ENCODE measurements around the gene RPS6KA2. TPM values are rescaled to one million over a fixed set of nuclear protein-coding genes. Genes with fewer than 3 reads are reported as not detected.

The RPS6KA2 gene
- total and polyA plus RNA-seq, 4 experiments from 2014 or later, result 1.1 to 10.6 (median 6.6) TPM

- intact Hi-C loops (cut with micrococcal nuclease), result no loop called here
- peaks cover 0 to 2% (median 0%) of the 10 kb centered on the region in 8 donors for H3K9me3 Mint-ChIP-seq
- POLR2A ChIA-PET (ENCODE audit: partially characterized antibody), result interaction anchor here (0.9 to 1.5 kb wide), 2 partner anchors 12 to 19 kb away, joined by 3 to 5 read pairs; no protein-coding TSS in a partner anchor
- H3K27me3 ChIP-seq (ENCODE audit: insufficient read depth, low read length), result no peaks in the 10 kb centered on the region
- no peak overlapping the region for H3K27ac ChIP-seq (ENCODE audit: low read depth, low read length)
- no peaks in the 10 kb centered on the region for H3K36me3 ChIP-seq (ENCODE audit: insufficient read depth, low read length)
- H3K4me3 ChIP-seq (ENCODE audit: low read length in 2 of 2), result no peak overlapping the region
- peaks cover 1 to 4% of the 10 kb centered on the region in 2 donors for H3K36me3 Mint-ChIP-seq
- H3K9me3 ChIP-seq (ENCODE audit: control insufficient read depth in 1 of 2, low read length in 2 of 2), result no peaks in the 10 kb centered on the region
- no peaks in the 10 kb centered on the region for H3K27me3 Mint-ChIP-seq
- CTCF ChIA-PET (ENCODE audit: partially characterized antibody), result interaction anchor here (1.3 kb wide), 1 partner anchor 27 kb away, joined by 4 read pairs; no protein-coding TSS in a partner anchor
- H3K4me3 Mint-ChIP-seq, result no peak overlapping the region
- DNase-seq, result no peak
- H3K27ac Mint-ChIP-seq, result no peak overlapping the region
- peaks cover 18 to 31% (median 25%) of the 10 kb centered on the region in 4 donors for H3K4me1 Mint-ChIP-seq
- peaks cover 21% of the 10 kb centered on the region for H3K4me1 ChIP-seq (ENCODE audit: insufficient read depth, low read length)
Measured at GRCh38 chr6:166483573-166484250, 143.3 kb downstream of the RPS6KA2 start.

DNA sequence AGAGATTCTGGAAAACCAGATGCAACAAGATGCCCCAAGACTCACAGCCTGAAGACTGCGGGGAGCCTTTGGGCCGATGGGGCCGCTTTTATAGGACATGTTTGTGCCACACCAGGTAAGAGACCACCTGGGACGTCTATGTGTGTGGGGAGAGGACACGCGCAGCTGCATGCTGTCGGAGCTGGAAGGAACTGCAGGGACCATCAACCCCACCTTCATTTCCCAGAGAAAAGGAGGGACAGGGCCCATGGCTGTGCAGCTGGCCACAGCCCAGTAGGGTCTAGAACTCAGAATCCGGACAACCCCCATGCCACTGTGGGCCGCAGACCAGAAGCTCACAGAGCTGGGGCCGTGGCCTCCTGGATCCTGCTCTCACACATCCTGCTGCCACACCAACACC lies 144.0 kb downstream of the RPS6KA2 start:
- Mint-ChIP-seq H3K4me3 (no peak overlapping the region), H3K9me3 (peaks cover 0 to 2% (median 0%) of the 10 kb centered on the region in 8 donors), H3K4me1 (peaks cover 12 to 24% (median 18%) of the 10 kb centered on the region in 4 donors), H3K36me3 (peaks cover 0 to 4% of the 10 kb centered on the region in 2 donors), H3K27me3 (no peaks in the 10 kb centered on the region), H3K27ac (no peak overlapping the region)
- H3K4me3 ChIP-seq (ENCODE audit: low read length in 2 of 2), result no peak overlapping the region
- CTCF ChIA-PET (ENCODE audit: partially characterized antibody), result no interaction called here
- POLR2A ChIA-PET (ENCODE audit: partially characterized antibody), result interaction anchor here (0.9 kb wide), 1 partner anchor 19 kb away, joined by 3 read pairs; no protein-coding TSS in a partner anchor
- no peak overlapping the region for H3K27ac ChIP-seq (ENCODE audit: low read depth, low read length)
- intact Hi-C loops (cut with micrococcal nuclease), result no loop called here
- H3K9me3 ChIP-seq (ENCODE audit: control insufficient read depth in 1 of 2, low read length in 2 of 2), result no peaks in the 10 kb centered on the region
- no peaks in the 10 kb centered on the region for H3K36me3 ChIP-seq (ENCODE audit: insufficient read depth, low read length)
- H3K4me1 ChIP-seq (ENCODE audit: insufficient read depth, low read length), result peaks cover 15% of the 10 kb centered on the region
- DNase-seq, result no peak
- H3K27me3 ChIP-seq (ENCODE audit: insufficient read depth, low read length), result no peaks in the 10 kb centered on the region

DNA sequence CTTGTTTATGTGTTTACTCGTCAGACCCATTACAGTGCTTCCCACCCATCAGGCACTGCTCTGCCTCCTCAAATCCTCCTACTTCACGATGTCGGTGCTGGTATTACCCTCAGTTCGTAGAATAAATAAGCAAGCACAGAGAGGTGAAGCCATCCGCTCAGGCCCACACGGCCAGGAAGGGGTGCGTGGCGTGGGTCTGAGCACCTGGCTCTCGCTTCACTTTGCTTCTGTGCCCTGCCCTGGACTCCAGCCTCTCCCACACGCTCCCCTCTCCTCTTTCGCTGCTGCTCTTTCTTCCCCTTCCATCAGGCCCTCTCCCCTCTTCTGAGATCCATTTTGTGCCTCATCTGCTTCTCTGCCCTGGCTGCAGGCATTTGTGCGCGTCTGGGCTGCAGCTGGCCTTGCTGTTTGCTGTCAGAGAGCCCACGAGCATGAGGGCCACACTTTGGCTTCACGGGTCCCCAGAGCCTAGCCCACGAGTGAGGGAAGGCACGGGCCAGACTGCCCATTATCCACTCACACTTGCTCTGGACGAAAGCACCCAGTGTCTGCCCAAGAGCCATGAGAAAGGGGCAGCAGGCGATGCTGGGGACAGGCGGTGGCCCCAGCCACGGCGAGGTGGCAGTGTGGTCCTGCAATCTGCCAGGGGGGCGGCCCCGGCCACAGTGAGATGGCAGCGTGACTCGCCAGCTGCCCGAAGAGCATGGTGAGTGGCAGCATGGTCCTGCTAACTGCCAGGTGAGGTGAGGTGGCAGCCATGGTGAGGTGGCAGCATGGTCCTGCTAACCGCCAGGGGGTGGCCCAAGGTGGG lies 148.1 kb downstream of the RPS6KA2 start:
- Histone ChIP-seq H3K27me3 (ENCODE audit: insufficient read depth, low read length) (no peaks in the 10 kb centered on the region), H3K9me3 (ENCODE audit: control insufficient read depth in 1 of 2, low read length in 2 of 2) (no peaks in the 10 kb centered on the region), H3K4me3 (ENCODE audit: low read length in 2 of 2) (no peak overlapping the region), H3K36me3 (ENCODE audit: insufficient read depth, low read length) (no peaks in the 10 kb centered on the region), H3K27ac (ENCODE audit: low read depth, low read length) (no peak overlapping the region), H3K4me1 (ENCODE audit: insufficient read depth, low read length) (peaks cover 4% of the 10 kb centered on the region)
- CTCF ChIA-PET (ENCODE audit: partially characterized antibody), result no interaction called here
- POLR2A ChIA-PET (ENCODE audit: partially characterized antibody), result no interaction called here
- no peak for DNase-seq
- Mint-ChIP-seq H3K27ac (no peak overlapping the region), H3K4me3 (no peak overlapping the region), H3K27me3 (no peaks in the 10 kb centered on the region), H3K36me3 (peaks cover 0 to 4% of the 10 kb centered on the region in 2 donors), H3K4me1 (peaks cover 3 to 13% (median 6%) of the 10 kb centered on the region in 4 donors), H3K9me3 (peaks cover 0 to 2% (median 0%) of the 10 kb centered on the region in 8 donors)
- intact Hi-C loops (cut with micrococcal nuclease), result no loop called here

- no peak overlapping the region for H3K4me3 Mint-ChIP-seq
- H3K4me3 ChIP-seq (ENCODE audit: low read length in 2 of 2), result no peak overlapping the region
- ChIA-PET POLR2A (ENCODE audit: partially characterized antibody) (interaction anchor here (1.2 kb wide), 1 partner anchor 64 kb away, joined by 3 read pairs; no protein-coding TSS in a partner anchor), CTCF (ENCODE audit: partially characterized antibody) (interaction anchor here (0.8 kb wide), 1 partner anchor 21 kb away, joined by 3 read pairs; no protein-coding TSS in a partner anchor)
- H3K36me3 ChIP-seq (ENCODE audit: insufficient read depth, low read length), result no peaks in the 10 kb centered on the region
- no peaks in the 10 kb centered on the region for H3K9me3 ChIP-seq (ENCODE audit: control insufficient read depth in 1 of 2, low read length in 2 of 2)
- peak overlapping the region in 1 of 7 donors; percentile 63 for H3K27ac Mint-ChIP-seq
- DNase-seq, result no peak
- H3K4me1 ChIP-seq (ENCODE audit: insufficient read depth, low read length), result peaks cover 6% of the 10 kb centered on the region
- H3K9me3 Mint-ChIP-seq, result peaks cover 0 to 2% (median 0%) of the 10 kb centered on the region in 8 donors
- intact Hi-C loops (cut with micrococcal nuclease), result no loop called here
- H3K4me1 Mint-ChIP-seq, result peaks cover 3 to 15% (median 7%) of the 10 kb centered on the region in 4 donors
- H3K27me3 Mint-ChIP-seq, result no peaks in the 10 kb centered on the region
- H3K36me3 Mint-ChIP-seq, result peaks cover 0 to 4% of the 10 kb centered on the region in 2 donors
- no peaks in the 10 kb centered on the region for H3K27me3 ChIP-seq (ENCODE audit: insufficient read depth, low read length)
- H3K27ac ChIP-seq (ENCODE audit: low read depth, low read length), result no peak overlapping the region
Measured at GRCh38 chr6:166477647-166478365, 149.2 kb downstream of the RPS6KA2 start.

- POLR2A ChIA-PET (ENCODE audit: partially characterized antibody), result interaction anchor here (1.2 kb wide), 1 partner anchor 65 kb away, joined by 3 read pairs; no protein-coding TSS in a partner anchor
- Histone ChIP-seq H3K27ac (ENCODE audit: low read depth, low read length) (no peak overlapping the region), H3K27me3 (ENCODE audit: insufficient read depth, low read length) (no peaks in the 10 kb centered on the region), H3K4me3 (ENCODE audit: low read length in 2 of 2) (no peak overlapping the region), H3K9me3 (ENCODE audit: control insufficient read depth in 1 of 2, low read length in 2 of 2) (no peaks in the 10 kb centered on the region), H3K4me1 (ENCODE audit: insufficient read depth, low read length) (peaks cover 6% of the 10 kb centered on the region), H3K36me3 (ENCODE audit: insufficient read depth, low read length) (no peaks in the 10 kb centered on the region)
- CTCF ChIA-PET (ENCODE audit: partially characterized antibody), result interaction anchor here (0.8 kb wide), 1 partner anchor 20 kb away, joined by 3 read pairs; no protein-coding TSS in a partner anchor
- H3K4me3 Mint-ChIP-seq, result no peak overlapping the region
- peaks cover 0 to 4% of the 10 kb centered on the region in 2 donors for H3K36me3 Mint-ChIP-seq
- no peaks in the 10 kb centered on the region for H3K9me3 Mint-ChIP-seq
- H3K4me1 Mint-ChIP-seq, result peaks cover 3 to 15% (median 5%) of the 10 kb centered on the region in 4 donors
- intact Hi-C loops (cut with micrococcal nuclease), result no loop called here
- H3K27ac Mint-ChIP-seq, result no peak overlapping the region
- DNase-seq, result no peak
- H3K27me3 Mint-ChIP-seq, result no peaks in the 10 kb centered on the region
Measured at GRCh38 chr6:166476634-166477215, 150.3 kb downstream of the RPS6KA2 start.

DNA sequence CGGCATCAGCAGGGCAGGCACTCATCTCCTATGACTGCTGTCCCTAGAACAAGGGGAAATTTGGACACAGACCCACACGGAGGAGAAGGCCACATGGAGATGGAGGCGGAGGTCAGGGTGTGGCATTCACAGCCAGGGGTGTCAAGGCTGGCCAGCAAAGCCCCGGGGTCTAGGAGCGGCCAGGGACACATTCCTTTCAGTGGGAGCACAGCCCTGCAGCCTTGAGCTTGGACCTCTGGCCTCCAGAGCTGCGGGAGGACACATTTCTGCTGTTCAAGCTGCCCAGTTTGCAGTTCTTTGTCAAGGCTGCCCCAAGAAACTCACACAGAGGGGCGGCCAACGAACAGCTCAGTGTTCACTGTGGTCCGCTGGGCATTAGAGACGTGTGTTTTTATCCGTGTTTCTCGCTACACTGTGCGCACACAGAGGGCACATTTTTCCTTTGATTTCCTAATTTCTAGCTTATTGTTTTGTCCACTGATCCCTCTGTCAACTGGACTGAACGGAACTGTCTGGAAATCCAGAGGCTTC lies 150.9 kb downstream of the RPS6KA2 start:
- POLR2A ChIA-PET (ENCODE audit: partially characterized antibody), result no interaction called here
- intact Hi-C loops (cut with micrococcal nuclease), result no loop called here
- no peak overlapping the region for H3K27ac Mint-ChIP-seq

More for the DNA sequence above, 150.9 kb downstream of the RPS6KA2 start:
- H3K36me3 ChIP-seq (ENCODE audit: insufficient read depth, low read length), result no peaks in the 10 kb centered on the region
- no peaks in the 10 kb centered on the region for H3K27me3 ChIP-seq (ENCODE audit: insufficient read depth, low read length)
- no peaks in the 10 kb centered on the region for H3K9me3 Mint-ChIP-seq
- no peaks in the 10 kb centered on the region for H3K9me3 ChIP-seq (ENCODE audit: control insufficient read depth in 1 of 2, low read length in 2 of 2)
- H3K4me1 Mint-ChIP-seq, result peaks cover 0 to 15% (median 3%) of the 10 kb centered on the region in 4 donors
- DNase-seq, result no peak
- peaks cover 0 to 4% of the 10 kb centered on the region in 2 donors for H3K36me3 Mint-ChIP-seq
- CTCF ChIA-PET (ENCODE audit: partially characterized antibody), result no interaction called here
- no peak overlapping the region for H3K4me3 Mint-ChIP-seq
- H3K27ac ChIP-seq (ENCODE audit: low read depth, low read length), result no peak overlapping the region
- H3K4me1 ChIP-seq (ENCODE audit: insufficient read depth, low read length), result peaks cover 6% of the 10 kb centered on the region
- H3K4me3 ChIP-seq (ENCODE audit: low read length in 2 of 2), result no peak overlapping the region
- no peaks in the 10 kb centered on the region for H3K27me3 Mint-ChIP-seq

Measured in CD4-positive, alpha-beta memory T cell (primary cell).